ENCODE results near the gene EPHA10. TPM values are rescaled to one million over a fixed set of nuclear protein-coding genes. Genes with fewer than 3 reads are reported as not detected.

EPHA10 gene
- 0.76 to 1.2 TPM (median 1.1 TPM) in 5 replicates for total RNA-seq (2022; extraction: Qiagen RNA extraction)

GRCh38 chr1:37764888-37765441 lies at the start of gene EPHA10:
Gene EPHA10, minus strand, starts transcription at chr1:37765120. Its CDS starts 54 bp downstream, at chr1:37765066.

GRCh38 chr1:37807555-37808368 lies 42.8 kb upstream of the EPHA10 start, which contains the start of the genes C1orf122 and YRDC:
Gene C1orf122, plus strand, starts transcription at chr1:37807790. Its CDS starts 615 bp downstream, at chr1:37808405.
Gene YRDC, minus strand, starts transcription at chr1:37808208. Its CDS starts 28 bp downstream, at chr1:37808180.

GRCh38 chr1:37793773-37794371 lies 29.0 kb upstream of the EPHA10 start, which contains the start of gene MANEAL:
Gene MANEAL, plus strand, starts transcription at chr1:37793847. Its CDS starts 336 bp downstream, at chr1:37794183.

GRCh38 chr1:37692078-37692833 lies 72.7 kb downstream of the EPHA10 start, which contains the start of gene CDCA8:
Gene CDCA8, plus strand, starts transcription at chr1:37692516. Its CDS starts 175 bp downstream, at chr1:37692691.

Other genes starting within 250 kb of the EPHA10 start
- gene SNIP1, start 210.8 kb downstream of the EPHA10 start, total RNA-seq (2022; extraction: Qiagen RNA extraction), result 9.7 to 14.4 TPM (median 13.6 TPM) in 5 replicates
- gene DNALI1, start 208.2 kb downstream of the EPHA10 start, total RNA-seq (2022; extraction: Qiagen RNA extraction), result 0.06 to 0.26 TPM (median 0.18 TPM) in 4 of 5 replicates, not detected in the other
- 51.4 to 68.3 TPM (median 59.0 TPM) in 5 replicates for gene GNL2, start 169.2 kb downstream of the EPHA10 start, total RNA-seq (2022; extraction: Qiagen RNA extraction)
- 0.08 to 0.16 TPM (median 0.10 TPM) in 5 replicates for gene RSPO1, start 130.2 kb downstream of the EPHA10 start, total RNA-seq (2022; extraction: Qiagen RNA extraction)
- gene CDCA8, start 72.6 kb downstream of the EPHA10 start, total RNA-seq (2022; extraction: Qiagen RNA extraction), result 46.5 to 50.2 TPM (median 48.0 TPM) in 5 replicates
- 21.1 to 25.5 TPM (median 24.9 TPM) in 5 replicates for gene MANEAL, start 28.7 kb upstream of the EPHA10 start, total RNA-seq (2022; extraction: Qiagen RNA extraction)
- gene C1orf122, start 42.7 kb upstream of the EPHA10 start, total RNA-seq (2022; extraction: Qiagen RNA extraction), result 38.0 to 61.6 TPM (median 57.4 TPM) in 5 replicates
- 12.1 to 18.9 TPM (median 16.9 TPM) in 5 replicates for gene YRDC, start 43.1 kb upstream of the EPHA10 start, total RNA-seq (2022; extraction: Qiagen RNA extraction)
- gene MTF1, start 94.5 kb upstream of the EPHA10 start, total RNA-seq (2022; extraction: Qiagen RNA extraction), result 3.8 to 5.3 TPM (median 4.3 TPM) in 5 replicates
- 4.0 to 4.6 TPM (median 4.2 TPM) in 5 replicates for gene INPP5B, start 181.9 kb upstream of the EPHA10 start, total RNA-seq (2022; extraction: Qiagen RNA extraction)
- gene SF3A3, start 224.9 kb upstream of the EPHA10 start, total RNA-seq (2022; extraction: Qiagen RNA extraction), result 45.5 to 82.5 TPM (median 50.3 TPM) in 5 replicates
- 7.0 to 10.6 TPM (median 8.6 TPM) in 5 replicates for gene FHL3, start 240.4 kb upstream of the EPHA10 start, total RNA-seq (2022; extraction: Qiagen RNA extraction)
- gene UTP11, start 247.6 kb upstream of the EPHA10 start, total RNA-seq (2022; extraction: Qiagen RNA extraction), result 38.8 to 68.4 TPM (median 40.1 TPM) in 5 replicates